Loucy (cell line): ENCODE measurements around the gene ALDH4A1.
"Not testable (repeated sequence)": the region's sequence is repeated elsewhere in the genome, so short reads cannot be mapped to it uniquely, and the experiment has no call there.

Experiments
- EZH2phosphoT487 ChIP-seq: fragments of 200-600 bp; IDR thresholded peaks from 2 replicates; pipeline ENCODE4 v1.6.1; 2018; ENCODE audit warnings: antibody characterized with exemption, mild to moderate bottlenecking, moderate library complexity, borderline replicate concordance
- TF ChIP-seq, protein P1 (sequence below): fragments of 200-600 bp; sonication (generic); conservative IDR thresholded peaks from 2 replicates; pipeline ENCODE4 v1.5.1; 2014; ENCODE audit warnings: mild to moderate bottlenecking, antibody characterized with exemption, low read length

DNA sequence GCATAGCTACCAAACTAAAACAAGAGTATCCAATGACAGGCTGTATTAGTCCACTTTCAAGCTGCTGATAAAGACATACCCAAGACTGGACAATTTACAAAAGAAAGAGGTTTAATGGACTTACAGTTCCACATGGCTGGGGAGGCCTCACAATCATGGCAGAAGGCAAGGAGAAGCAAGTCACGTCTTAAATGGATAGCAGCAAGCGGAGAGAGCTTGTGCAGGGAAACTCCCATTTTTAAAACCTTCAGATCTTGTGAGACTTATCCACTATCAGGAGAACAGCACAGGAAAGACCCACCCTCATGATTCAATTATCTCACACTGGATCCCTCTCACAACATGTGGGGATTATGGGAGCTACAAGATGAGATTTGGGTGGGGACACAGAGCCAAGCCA is 54.6 kb downstream of the ALDH4A1 start:
- TF ChIP-seq, protein P1, sequence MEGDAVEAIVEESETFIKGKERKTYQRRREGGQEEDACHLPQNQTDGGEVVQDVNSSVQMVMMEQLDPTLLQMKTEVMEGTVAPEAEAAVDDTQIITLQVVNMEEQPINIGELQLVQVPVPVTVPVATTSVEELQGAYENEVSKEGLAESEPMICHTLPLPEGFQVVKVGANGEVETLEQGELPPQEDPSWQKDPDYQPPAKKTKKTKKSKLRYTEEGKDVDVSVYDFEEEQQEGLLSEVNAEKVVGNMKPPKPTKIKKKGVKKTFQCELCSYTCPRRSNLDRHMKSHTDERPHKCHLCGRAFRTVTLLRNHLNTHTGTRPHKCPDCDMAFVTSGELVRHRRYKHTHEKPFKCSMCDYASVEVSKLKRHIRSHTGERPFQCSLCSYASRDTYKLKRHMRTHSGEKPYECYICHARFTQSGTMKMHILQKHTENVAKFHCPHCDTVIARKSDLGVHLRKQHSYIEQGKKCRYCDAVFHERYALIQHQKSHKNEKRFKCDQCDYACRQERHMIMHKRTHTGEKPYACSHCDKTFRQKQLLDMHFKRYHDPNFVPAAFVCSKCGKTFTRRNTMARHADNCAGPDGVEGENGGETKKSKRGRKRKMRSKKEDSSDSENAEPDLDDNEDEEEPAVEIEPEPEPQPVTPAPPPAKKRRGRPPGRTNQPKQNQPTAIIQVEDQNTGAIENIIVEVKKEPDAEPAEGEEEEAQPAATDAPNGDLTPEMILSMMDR = not testable (repeated sequence)
- TF ChIP-seq EZH2phosphoT487 = not testable (repeated sequence)
